Neural cell (in vitro differentiated cells): ENCODE results near the gene MYLK. TPM values are rescaled to one million over a fixed set of nuclear protein-coding genes. Genes with fewer than 3 reads are reported as not detected.

Experiments used
- H2AFZ ChIP-seq: fragments of 200-600, 300-800 bp; sonication (generic), shearing (Covaris generic); 2 replicates; pipeline ENCODE4 v1.6.0; 2014; ENCODE audit warnings: low read depth, mild to moderate bottlenecking, antibody characterized with exemption, low read length, moderate library complexity
- H3F3A ChIP-seq: fragments of 200-600 bp; shearing (Covaris generic); 2 replicates; pipeline ENCODE4 v1.6.1; 2016; ENCODE audit warnings: mild to moderate bottlenecking, moderate library complexity, mixed read lengths, antibody characterized with exemption, low read length; ENCODE audit not compliant: insufficient read depth, poor library complexity, severe bottlenecking
- H3K27ac ChIP-seq: fragments of 200-600, 300-800 bp; sonication (generic), shearing (Covaris generic); 2 replicates; pipeline ENCODE4 v1.5.1; 2014; ENCODE audit warnings: mild to moderate bottlenecking, low read length, moderate library complexity
- H3K27me3 ChIP-seq: fragments of 300-800, 200-600 bp; sonication (generic), shearing (Covaris generic); 2 replicates; pipeline ENCODE4 v1.6.0; 2014; ENCODE audit warnings: mild to moderate bottlenecking, low read depth, low read length, moderate library complexity; ENCODE audit not compliant: insufficient read depth
- H3K36me3 ChIP-seq: fragments of 300-800, 200-600 bp; sonication (generic), shearing (Covaris generic); 2 replicates; pipeline ENCODE4 v1.5.1; 2014; ENCODE audit warnings: mild to moderate bottlenecking, antibody characterized with exemption, low read length, moderate library complexity; ENCODE audit not compliant: insufficient read depth
- H3K4me2 ChIP-seq: fragments of 300-800, 200-600 bp; sonication (generic), shearing (Covaris generic); 2 replicates; pipeline ENCODE4 v1.6.0; 2014; ENCODE audit warnings: mild to moderate bottlenecking, low read length
- H3K4me3 ChIP-seq: fragments of 300-800, 200-600 bp; sonication (generic), shearing (Covaris generic); 2 replicates; pipeline ENCODE4 v1.5.1; 2014; ENCODE audit warnings: mild to moderate bottlenecking, low read length, moderate library complexity
- H3K79me2 ChIP-seq: fragments of 200-600 bp; shearing (Covaris generic); replicated peaks from 2 replicates; pipeline ENCODE4 v1.6.0; 2014; ENCODE audit warnings: mild to moderate bottlenecking, low read length, moderate library complexity; ENCODE audit not compliant: insufficient read depth
- H3K9ac ChIP-seq: fragments of 300-800, 200-600 bp; sonication (generic), shearing (Covaris generic); 2 replicates; pipeline ENCODE4 v1.6.1; 2016; ENCODE audit warnings: mild to moderate bottlenecking, low read length, mixed read lengths
- H3K9me2 ChIP-seq: fragments of 200-600 bp; shearing (Covaris generic); 2 replicates; pipeline ENCODE4 v1.6.1; 2016; ENCODE audit warnings: mild to moderate bottlenecking, low read length, mixed read lengths; ENCODE audit not compliant: insufficient read depth
- H3K9me3 ChIP-seq: fragments of 200-600, 300-800 bp; sonication (generic), shearing (Covaris generic); 2 replicates; pipeline ENCODE4 v1.6.1; 2016; ENCODE audit warnings: mild to moderate bottlenecking, mixed run types, low read length, moderate library complexity, mixed read lengths
- H4K20me1 ChIP-seq: fragments of 200-600 bp; shearing (Covaris generic); 2 replicates; pipeline ENCODE4 v1.6.1; 2016; ENCODE audit warnings: mild to moderate bottlenecking, mixed run types; ENCODE audit not compliant: insufficient read depth
- EP300 ChIP-seq: fragments of 450-650 bp; conservative IDR thresholded peaks from 2 replicates; pipeline ENCODE4 v1.6.1; 2014; ENCODE audit warnings: antibody characterized with exemption, mild to moderate bottlenecking, moderate library complexity; ENCODE audit not compliant: poor library complexity, severe bottlenecking
- EZH2 ChIP-seq: fragments of 200-600, 300-800 bp; shearing (Covaris generic), sonication (generic); IDR thresholded peaks from 2 replicates; pipeline ENCODE4 v1.6.1; 2014; ENCODE audit warnings: antibody characterized with exemption, low read length, borderline replicate concordance, mild to moderate bottlenecking; ENCODE audit not compliant: insufficient read depth, poor library complexity, severe bottlenecking
- MXI1 ChIP-seq: fragments of 450-650 bp; conservative IDR thresholded peaks from 2 replicates; pipeline ENCODE4 v1.6.1; 2014; ENCODE audit warnings: antibody characterized with exemption, mild to moderate bottlenecking; ENCODE audit not compliant: poor library complexity, severe bottlenecking
- POLR2AphosphoS5 ChIP-seq: IDR thresholded peaks from 2 replicates; pipeline ENCODE4 v1.6.1; 2012
- RAD21 ChIP-seq: fragments of 450-650 bp; conservative IDR thresholded peaks from 2 replicates; pipeline ENCODE4 v1.6.1; 2014; ENCODE audit warnings: antibody characterized with exemption, mild to moderate bottlenecking, moderate library complexity
- SMC3 ChIP-seq: fragments of 450-650 bp; conservative IDR thresholded peaks from 2 replicates; pipeline ENCODE4 v1.6.1; 2014; ENCODE audit warnings: antibody characterized with exemption, mild to moderate bottlenecking, moderate library complexity; ENCODE audit not compliant: poor library complexity
- TAF1 ChIP-seq: IDR thresholded peaks from 2 replicates; pipeline ENCODE4 v1.6.1; 2012; ENCODE audit warnings: low read depth
- polyA plus RNA-seq: library from polyadenylated mRNA; depleted of rRNA; stranded (reverse); fragments of >200 nt; gene quantifications from 2 replicates; pipeline ENCODE4 v1.2.3, GENCODE V29; 2014
- TF ChIP-seq, protein P1 (sequence below): fragments of 450-650 bp; IDR thresholded peaks from 2 replicates; pipeline ENCODE4 v1.5.1; 2014; ENCODE audit warnings: antibody characterized with exemption, mild to moderate bottlenecking, moderate library complexity; ENCODE audit not compliant: poor library complexity, severe bottlenecking
- TF ChIP-seq, protein P2 (sequence below): IDR thresholded peaks from 2 replicates; pipeline ENCODE4 v1.6.1; 2012; ENCODE audit warnings: borderline replicate concordance

The MYLK gene
- polyA plus RNA-seq, 1 donor from 2014 or later = 0.43 TPM

DNA sequence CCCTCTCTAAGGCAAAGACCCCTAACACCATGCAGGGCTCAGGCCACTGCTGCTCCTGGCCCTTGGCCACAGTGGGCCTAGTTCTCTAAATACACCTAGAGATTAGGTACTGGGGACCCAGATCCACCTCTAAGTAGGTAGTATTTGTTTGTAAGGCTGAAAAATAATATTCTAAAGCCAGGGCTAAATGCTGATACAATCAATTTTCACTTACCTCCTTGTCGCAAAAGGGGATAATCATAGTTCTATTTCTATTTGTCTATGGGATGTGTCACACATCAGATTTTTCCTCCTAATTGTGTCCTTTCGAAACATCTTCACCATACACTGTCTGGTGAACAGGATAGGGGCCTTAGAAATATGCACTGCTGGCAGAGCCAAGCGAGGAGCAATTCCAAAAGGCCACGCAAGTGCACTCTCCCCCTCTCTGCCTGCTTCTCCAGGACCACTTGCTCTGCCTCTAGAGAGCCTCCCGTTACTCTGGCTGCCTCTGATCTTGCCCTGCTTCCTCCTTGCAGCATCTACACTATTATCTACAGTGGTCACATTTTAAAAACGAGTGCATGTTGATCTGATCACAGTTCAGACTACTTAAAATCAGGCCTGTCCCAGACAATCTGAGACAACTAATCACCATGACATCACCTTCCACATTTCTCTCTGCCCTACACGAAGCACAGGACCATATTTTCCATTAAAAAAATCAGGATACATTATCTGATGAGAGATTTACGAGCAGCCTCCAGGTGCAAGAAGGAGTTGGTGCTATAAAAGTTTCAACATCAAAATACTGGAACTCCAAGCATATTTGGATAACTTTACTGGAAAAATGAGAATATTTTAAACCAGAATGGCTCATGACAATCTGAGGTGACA lies 115.4 kb downstream of the MYLK start:
- H3K9ac ChIP-seq = no peak overlapping the region
- no peaks in the 10 kb centered on the region for H3K27me3 ChIP-seq
- H3K79me2 ChIP-seq = no peaks in the 10 kb centered on the region
- H3K4me2 ChIP-seq = no peak overlapping the region
- no peak overlapping the region for H3K27ac ChIP-seq
- TF ChIP-seq RAD21 = no peak
- TF ChIP-seq, protein P1, sequence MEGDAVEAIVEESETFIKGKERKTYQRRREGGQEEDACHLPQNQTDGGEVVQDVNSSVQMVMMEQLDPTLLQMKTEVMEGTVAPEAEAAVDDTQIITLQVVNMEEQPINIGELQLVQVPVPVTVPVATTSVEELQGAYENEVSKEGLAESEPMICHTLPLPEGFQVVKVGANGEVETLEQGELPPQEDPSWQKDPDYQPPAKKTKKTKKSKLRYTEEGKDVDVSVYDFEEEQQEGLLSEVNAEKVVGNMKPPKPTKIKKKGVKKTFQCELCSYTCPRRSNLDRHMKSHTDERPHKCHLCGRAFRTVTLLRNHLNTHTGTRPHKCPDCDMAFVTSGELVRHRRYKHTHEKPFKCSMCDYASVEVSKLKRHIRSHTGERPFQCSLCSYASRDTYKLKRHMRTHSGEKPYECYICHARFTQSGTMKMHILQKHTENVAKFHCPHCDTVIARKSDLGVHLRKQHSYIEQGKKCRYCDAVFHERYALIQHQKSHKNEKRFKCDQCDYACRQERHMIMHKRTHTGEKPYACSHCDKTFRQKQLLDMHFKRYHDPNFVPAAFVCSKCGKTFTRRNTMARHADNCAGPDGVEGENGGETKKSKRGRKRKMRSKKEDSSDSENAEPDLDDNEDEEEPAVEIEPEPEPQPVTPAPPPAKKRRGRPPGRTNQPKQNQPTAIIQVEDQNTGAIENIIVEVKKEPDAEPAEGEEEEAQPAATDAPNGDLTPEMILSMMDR = no peak
- TF ChIP-seq, protein P2, sequence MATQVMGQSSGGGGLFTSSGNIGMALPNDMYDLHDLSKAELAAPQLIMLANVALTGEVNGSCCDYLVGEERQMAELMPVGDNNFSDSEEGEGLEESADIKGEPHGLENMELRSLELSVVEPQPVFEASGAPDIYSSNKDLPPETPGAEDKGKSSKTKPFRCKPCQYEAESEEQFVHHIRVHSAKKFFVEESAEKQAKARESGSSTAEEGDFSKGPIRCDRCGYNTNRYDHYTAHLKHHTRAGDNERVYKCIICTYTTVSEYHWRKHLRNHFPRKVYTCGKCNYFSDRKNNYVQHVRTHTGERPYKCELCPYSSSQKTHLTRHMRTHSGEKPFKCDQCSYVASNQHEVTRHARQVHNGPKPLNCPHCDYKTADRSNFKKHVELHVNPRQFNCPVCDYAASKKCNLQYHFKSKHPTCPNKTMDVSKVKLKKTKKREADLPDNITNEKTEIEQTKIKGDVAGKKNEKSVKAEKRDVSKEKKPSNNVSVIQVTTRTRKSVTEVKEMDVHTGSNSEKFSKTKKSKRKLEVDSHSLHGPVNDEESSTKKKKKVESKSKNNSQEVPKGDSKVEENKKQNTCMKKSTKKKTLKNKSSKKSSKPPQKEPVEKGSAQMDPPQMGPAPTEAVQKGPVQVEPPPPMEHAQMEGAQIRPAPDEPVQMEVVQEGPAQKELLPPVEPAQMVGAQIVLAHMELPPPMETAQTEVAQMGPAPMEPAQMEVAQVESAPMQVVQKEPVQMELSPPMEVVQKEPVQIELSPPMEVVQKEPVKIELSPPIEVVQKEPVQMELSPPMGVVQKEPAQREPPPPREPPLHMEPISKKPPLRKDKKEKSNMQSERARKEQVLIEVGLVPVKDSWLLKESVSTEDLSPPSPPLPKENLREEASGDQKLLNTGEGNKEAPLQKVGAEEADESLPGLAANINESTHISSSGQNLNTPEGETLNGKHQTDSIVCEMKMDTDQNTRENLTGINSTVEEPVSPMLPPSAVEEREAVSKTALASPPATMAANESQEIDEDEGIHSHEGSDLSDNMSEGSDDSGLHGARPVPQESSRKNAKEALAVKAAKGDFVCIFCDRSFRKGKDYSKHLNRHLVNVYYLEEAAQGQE = no peak
- no peak for TF ChIP-seq MXI1
- TF ChIP-seq TAF1 = no peak
- no peak for TF ChIP-seq EP300
- no peak for TF ChIP-seq POLR2AphosphoS5
- TF ChIP-seq EZH2 = no peak
- no peaks in the 10 kb centered on the region for H3F3A ChIP-seq
- H4K20me1 ChIP-seq = no peaks in the 10 kb centered on the region
- H3K36me3 ChIP-seq = no peaks in the 10 kb centered on the region
- no peaks in the 10 kb centered on the region for H3K9me2 ChIP-seq
- no peak overlapping the region for H3K4me3 ChIP-seq
- no peaks in the 10 kb centered on the region for H3K9me3 ChIP-seq
- no peak overlapping the region for H2AFZ ChIP-seq

DNA sequence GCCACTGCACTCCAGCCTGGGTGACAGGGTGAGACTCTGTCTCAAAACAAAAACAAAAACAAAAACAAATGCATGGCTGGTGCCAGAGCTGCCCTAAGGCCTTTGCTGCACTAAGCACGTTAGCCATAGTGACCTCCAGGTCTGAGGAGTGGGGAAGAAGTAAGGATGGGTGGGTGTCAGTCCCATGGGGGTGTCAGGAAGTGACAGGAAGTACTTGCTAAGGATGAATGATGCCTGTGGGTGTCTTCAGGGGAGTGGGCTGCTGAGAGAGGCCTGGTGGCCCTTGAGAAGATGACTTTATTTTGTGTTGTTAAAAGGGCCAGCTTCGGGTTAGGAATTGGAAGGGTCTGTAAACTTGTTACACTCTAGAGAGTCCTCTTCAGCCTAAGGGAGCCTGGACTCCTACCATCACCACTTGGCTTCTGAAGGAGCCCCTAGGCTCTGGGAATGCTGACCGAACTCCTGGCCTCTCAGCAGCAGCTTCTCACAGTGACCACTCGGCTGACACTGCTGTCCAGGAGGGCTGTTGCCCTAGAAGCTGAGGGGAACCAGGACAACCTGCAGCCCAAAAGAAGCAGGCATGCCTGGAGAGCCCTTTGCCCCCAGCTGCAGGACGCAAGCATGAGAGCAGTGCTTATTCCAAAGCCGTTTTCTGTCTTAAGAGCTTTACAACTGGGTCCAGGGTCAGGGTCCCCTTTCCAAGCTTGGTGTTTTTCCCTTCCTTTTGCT lies 116.4 kb downstream of the MYLK start:
- Histone ChIP-seq H3K9ac (no peak overlapping the region), H3K9me3 (no peaks in the 10 kb centered on the region), H2AFZ (no peak overlapping the region), H4K20me1 (no peaks in the 10 kb centered on the region), H3K4me2 (no peak overlapping the region), H3K9me2 (no peaks in the 10 kb centered on the region), H3K27ac (no peak overlapping the region), H3F3A (no peaks in the 10 kb centered on the region), H3K36me3 (no peaks in the 10 kb centered on the region), H3K79me2 (no peaks in the 10 kb centered on the region), H3K27me3 (no peaks in the 10 kb centered on the region), H3K4me3 (no peak overlapping the region)
- TF ChIP-seq SMC3 = no peak
- TF ChIP-seq, protein P1 = no peak
- TF ChIP-seq RAD21 = no peak
- TF ChIP-seq EZH2 = no peak
- TF ChIP-seq, protein P2 = no peak
- no peak for TF ChIP-seq TAF1
- no peak for TF ChIP-seq EP300
